MCF 10A (cell line): ENCODE data around the gene ATL2. TPM values are rescaled to one million over a fixed set of nuclear protein-coding genes. Genes with fewer than 3 reads are reported as not detected.
"Not testable (repeated sequence)": the region's sequence is repeated elsewhere in the genome, so short reads cannot be mapped to it uniquely, and the experiment has no call there.

Experiments
- BruUV-seq: library from RNA; stranded (reverse); fragments of 400-500 nt; replicated peaks from 2 replicates; lab custom pipeline; 2021; lab: Mats Ljungman, UMichigan
- CTCF ChIA-PET: fragments of 300-600 bp; sonication (Branson Sonifier 250); formaldehyde crosslinking; extraction: SDS; loops from one replicate; lab custom pipeline; 2021; ENCODE audit warnings: antibody characterized with exemption, inconsistent platforms; lab: Yijun Ruan, JAX
- POLR2A ChIA-PET: fragments of 300-600, 350-650 bp; sonication (Branson Sonifier 250); formaldehyde crosslinking; extraction: SDS; loops from one replicate; lab custom pipeline; 2020; ENCODE audit warnings: antibody characterized with exemption, inconsistent platforms; lab: Yijun Ruan, JAX
- DNase-seq: peaks from one replicate; pipeline ENCODE4 v3.0.0-alpha.2; 2018; ENCODE audit not compliant: unreplicated experiment
- H3K27ac Mint-ChIP-seq: one replicate; pipeline ENCODE4 v1.8.0; 2022; ENCODE audit warnings: mild to moderate bottlenecking, low read depth, mixed read lengths; ENCODE audit not compliant: unreplicated experiment
- H3K27me3 Mint-ChIP-seq: one replicate; pipeline ENCODE4 v1.8.0; 2022; ENCODE audit warnings: mixed read lengths; ENCODE audit not compliant: insufficient read depth, unreplicated experiment
- H3K36me3 Mint-ChIP-seq: one replicate; pipeline ENCODE4 v1.8.0; 2022; ENCODE audit warnings: mild to moderate bottlenecking, moderate library complexity, mixed read lengths; ENCODE audit not compliant: insufficient read depth, unreplicated experiment
- H3K4me1 Mint-ChIP-seq: one replicate; pipeline ENCODE4 v1.8.0; 2022; ENCODE audit warnings: mixed read lengths; ENCODE audit not compliant: insufficient read depth, unreplicated experiment
- H3K4me3 Mint-ChIP-seq: one replicate; pipeline ENCODE4 v1.8.0; 2022; ENCODE audit warnings: mild to moderate bottlenecking, moderate library complexity, mixed read lengths; ENCODE audit not compliant: unreplicated experiment
- H3K9me3 Mint-ChIP-seq: one replicate; pipeline ENCODE4 v1.8.0; 2022; ENCODE audit warnings: mixed read lengths; ENCODE audit not compliant: unreplicated experiment
- intact Hi-C: fragments of 100-400 bp; cut with micrococcal nuclease; formaldehyde crosslinking; loops from 2 replicates; pipeline ENCODE4 v1.14.1; 2022
- total RNA-seq: library from RNA; stranded (reverse); gene quantifications from 2 replicates; pipeline ENCODE4 v1.2.3, GENCODE V29; 2022
- TF ChIP-seq, protein P1 (sequence below): fragments of 200-600 bp; IDR thresholded peaks from one replicate; pipeline ENCODE4 v1.8.0; 2022; ENCODE audit warnings: antibody characterized with exemption, mild to moderate bottlenecking; ENCODE audit not compliant: unreplicated experiment

ATL2 gene
- total RNA-seq, 1 experiment from 2014 or later, result 54.2 TPM

DNA sequence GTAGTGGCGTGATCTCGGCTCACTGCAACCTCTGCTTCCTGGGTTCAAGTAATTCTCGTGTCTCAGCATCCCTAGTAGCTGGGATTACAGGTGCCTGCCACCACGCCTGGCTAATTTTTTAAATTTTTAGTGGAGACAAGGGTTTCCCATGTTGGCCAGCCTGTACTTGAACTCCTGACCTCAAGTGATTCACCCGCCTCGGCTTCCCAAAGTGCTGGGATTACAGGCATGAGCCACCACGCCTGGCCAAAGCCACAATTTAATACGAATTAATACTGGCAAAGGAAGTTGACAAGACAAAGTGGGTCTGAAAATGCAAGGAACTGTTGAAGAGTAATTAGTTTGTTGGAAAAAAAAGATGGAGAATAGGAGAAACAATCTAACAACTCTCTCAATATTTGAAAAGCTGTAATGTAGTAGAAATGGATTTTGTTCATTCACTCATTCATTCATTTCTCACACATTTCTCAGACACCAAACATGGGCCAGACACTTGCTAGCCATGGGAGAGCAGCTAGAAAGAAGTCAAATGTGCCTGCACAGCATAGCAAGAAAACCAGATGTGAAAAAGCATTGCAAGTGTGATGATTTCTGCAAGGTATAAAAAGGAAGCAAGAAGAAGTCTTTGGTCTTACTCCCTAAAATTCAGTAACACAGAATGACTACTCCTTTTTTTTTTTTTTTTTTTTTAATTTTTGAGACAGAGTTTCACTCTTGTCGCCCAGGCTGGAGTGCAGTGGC lies 39.4 kb upstream of the ATL2 start:
- Mint-ChIP-seq H3K4me1 (peaks cover 6% of the 10 kb centered on the region), H3K4me3 (no peak overlapping the region), H3K36me3 (peaks cover 7% of the 10 kb centered on the region), H3K27me3 (no peaks in the 10 kb centered on the region), H3K27ac (no peak overlapping the region), H3K9me3 (peaks cover 8% of the 10 kb centered on the region)
- no peak for DNase-seq
- ChIA-PET POLR2A (interaction anchor here (2.2 to 4.4 kb wide), 2 partner anchors 31 to 40 kb away, joined by 19 to 34 read pairs; partner anchors contain the start of gene ATL2), CTCF (interaction anchor here (0.6 kb wide), 2 partner anchors 10 to 181 kb away, joined by 4 to 5 read pairs; no protein-coding TSS in a partner anchor)
- TF ChIP-seq, protein P1, sequence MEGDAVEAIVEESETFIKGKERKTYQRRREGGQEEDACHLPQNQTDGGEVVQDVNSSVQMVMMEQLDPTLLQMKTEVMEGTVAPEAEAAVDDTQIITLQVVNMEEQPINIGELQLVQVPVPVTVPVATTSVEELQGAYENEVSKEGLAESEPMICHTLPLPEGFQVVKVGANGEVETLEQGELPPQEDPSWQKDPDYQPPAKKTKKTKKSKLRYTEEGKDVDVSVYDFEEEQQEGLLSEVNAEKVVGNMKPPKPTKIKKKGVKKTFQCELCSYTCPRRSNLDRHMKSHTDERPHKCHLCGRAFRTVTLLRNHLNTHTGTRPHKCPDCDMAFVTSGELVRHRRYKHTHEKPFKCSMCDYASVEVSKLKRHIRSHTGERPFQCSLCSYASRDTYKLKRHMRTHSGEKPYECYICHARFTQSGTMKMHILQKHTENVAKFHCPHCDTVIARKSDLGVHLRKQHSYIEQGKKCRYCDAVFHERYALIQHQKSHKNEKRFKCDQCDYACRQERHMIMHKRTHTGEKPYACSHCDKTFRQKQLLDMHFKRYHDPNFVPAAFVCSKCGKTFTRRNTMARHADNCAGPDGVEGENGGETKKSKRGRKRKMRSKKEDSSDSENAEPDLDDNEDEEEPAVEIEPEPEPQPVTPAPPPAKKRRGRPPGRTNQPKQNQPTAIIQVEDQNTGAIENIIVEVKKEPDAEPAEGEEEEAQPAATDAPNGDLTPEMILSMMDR, result no peak
- BruUV-seq, result no TSS peak
- intact Hi-C loops, result no loop called here

DNA sequence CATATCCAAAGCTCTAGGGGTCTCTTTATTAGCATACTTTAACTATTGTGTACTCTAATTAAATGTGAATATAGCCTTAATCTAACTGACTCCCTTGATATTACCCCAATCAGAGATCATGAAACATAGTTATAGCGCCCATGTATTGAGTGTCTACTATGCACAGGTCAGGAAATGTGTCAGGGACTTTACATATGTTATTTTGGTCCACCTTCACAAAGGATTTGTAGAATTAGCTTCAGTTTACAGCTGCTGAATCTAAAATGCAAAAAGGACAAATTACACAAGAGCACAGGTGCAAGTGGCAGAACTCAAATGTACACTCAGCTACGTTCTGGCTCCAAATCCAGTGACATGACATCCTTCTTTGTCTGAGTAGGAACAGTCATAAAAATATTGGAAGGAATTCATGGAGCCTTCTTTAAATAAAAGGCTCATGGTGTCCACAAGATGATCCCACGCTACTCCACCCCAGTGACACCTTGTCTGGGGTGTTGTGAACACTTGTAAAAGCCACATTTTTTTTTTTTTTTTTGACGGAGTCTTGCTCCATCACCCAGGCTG lies 38.7 kb upstream of the ATL2 start:
- no peak for DNase-seq
- TF ChIP-seq, protein P1, result no peak
- H3K27me3 Mint-ChIP-seq, result no peaks in the 10 kb centered on the region
- H3K36me3 Mint-ChIP-seq, result peaks cover 7% of the 10 kb centered on the region
- POLR2A ChIA-PET, result interaction anchor here (0.6 to 4.4 kb wide), 3 partner anchors 38 to 881 kb away, joined by 4 to 34 read pairs (median 8); partner anchors contain the start of gene ATL2
- CTCF ChIA-PET, result no interaction called here
- no peak overlapping the region for H3K27ac Mint-ChIP-seq
- BruUV-seq, result no TSS peak
- intact Hi-C loops, result no loop called here
- no peak overlapping the region for H3K4me3 Mint-ChIP-seq
- H3K9me3 Mint-ChIP-seq, result peaks cover 8% of the 10 kb centered on the region
- peaks cover 6% of the 10 kb centered on the region for H3K4me1 Mint-ChIP-seq

DNA sequence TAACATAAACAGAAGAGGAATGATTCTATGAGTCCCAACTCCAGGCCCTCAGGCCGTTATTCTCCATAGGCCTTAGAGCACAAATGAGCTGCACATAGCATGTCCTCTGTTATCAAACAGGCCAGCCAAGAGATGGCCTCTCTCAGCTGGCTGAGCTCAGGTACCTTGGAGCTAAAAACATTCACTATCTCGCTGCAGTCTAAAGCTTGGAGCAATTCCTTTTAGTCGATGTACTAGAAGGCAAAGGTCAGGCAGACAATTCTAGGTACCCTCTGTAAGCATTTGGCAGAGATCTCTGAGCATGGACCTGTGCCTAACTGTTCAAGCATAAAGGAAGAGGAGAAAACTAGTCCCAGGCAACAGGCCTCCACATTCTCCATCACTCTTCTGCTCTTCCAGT lies 38.0 kb upstream of the ATL2 start:
- ChIA-PET CTCF (no interaction called here), POLR2A (interaction anchor here (1.6 kb wide), 1 partner anchor 38 kb away, joined by 8 read pairs; the partner anchor contains the start of gene ATL2)
- H3K9me3 Mint-ChIP-seq, result peaks cover 8% of the 10 kb centered on the region
- no TSS peak for BruUV-seq
- no peak overlapping the region for H3K27ac Mint-ChIP-seq
- TF ChIP-seq, protein P1, result no peak
- H3K4me3 Mint-ChIP-seq, result no peak overlapping the region
- peaks cover 1% of the 10 kb centered on the region for H3K36me3 Mint-ChIP-seq
- peaks cover 6% of the 10 kb centered on the region for H3K4me1 Mint-ChIP-seq
- no peaks in the 10 kb centered on the region for H3K27me3 Mint-ChIP-seq
- intact Hi-C loops, result no loop called here
- DNase-seq, result no peak

DNA sequence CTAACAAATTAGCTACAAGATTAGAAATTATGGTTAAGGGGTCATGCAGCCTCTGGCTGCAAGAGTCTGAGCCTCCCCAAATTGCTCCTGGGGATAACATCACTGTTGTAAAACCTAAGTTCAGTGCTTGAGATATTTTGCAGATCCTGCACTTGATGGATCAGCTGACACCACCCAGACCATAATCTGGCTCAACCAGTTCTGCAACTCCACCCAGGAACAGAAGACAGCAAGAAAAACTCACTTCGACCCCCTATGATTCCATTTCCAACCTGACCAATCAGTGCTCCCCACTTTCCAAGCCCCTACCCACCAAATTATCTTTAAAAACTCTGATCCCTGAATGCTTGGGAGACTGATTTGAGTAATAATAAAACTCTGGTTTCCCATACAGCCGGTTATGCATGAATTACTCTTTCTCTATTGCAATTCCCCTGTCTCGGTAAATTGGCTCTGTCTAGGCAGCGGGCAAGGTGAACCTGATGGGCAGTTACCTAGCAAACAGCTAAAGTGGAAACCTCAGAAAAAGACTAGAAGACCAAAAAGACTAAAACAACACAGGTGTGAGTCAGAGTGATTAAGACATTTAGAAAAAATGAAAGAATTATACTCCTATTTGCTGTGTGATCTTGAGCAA lies 35.3 kb upstream of the ATL2 start:
- H3K4me1 Mint-ChIP-seq, H3K9me3 Mint-ChIP-seq, intact Hi-C loops, H3K27me3 Mint-ChIP-seq, H3K4me3 Mint-ChIP-seq, H3K27ac Mint-ChIP-seq, H3K36me3 Mint-ChIP-seq, BruUV-seq, DNase-seq: not testable (repeated sequence)
- ChIA-PET CTCF (interaction anchor here (0.6 kb wide), 1 partner anchor 24 kb away, joined by 3 read pairs; no protein-coding TSS in a partner anchor), POLR2A (interaction anchor here (0.5 kb wide), 1 partner anchor 50 kb away, joined by 3 read pairs; no protein-coding TSS in a partner anchor)
